ENCODE measurements around the gene RABGGTB.
"Not testable (repeated sequence)": the region's sequence is repeated elsewhere in the genome, so short reads cannot be mapped to it uniquely, and the experiment has no call there.

Gene RABGGTB

GRCh38 chr1:75785320-75785982, 605 bp upstream of the RABGGTB start:
- TF ChIP-seq GATA1 (IDR thresholded peaks at IDR 0.05; ENCODE audit: low read depth, low read length) (no peak), POLR2A (IDR thresholded peaks at IDR 0.05; ENCODE audit: low read length) (no peak)
- DNase-seq, result no peak

- no peak for TF ChIP-seq POLR2A (IDR thresholded peaks at IDR 0.05; ENCODE audit: low read length)
- no peak for TF ChIP-seq GATA1 (IDR thresholded peaks at IDR 0.05; ENCODE audit: low read depth, low read length)
- peak; percentile 26 to 62 for DNase-seq
Measured at GRCh38 chr1:75786901-75787493, 941 bp downstream of the RABGGTB start.

- peak; percentile 20 to 48 for DNase-seq
- TF ChIP-seq POLR2A (IDR thresholded peaks at IDR 0.05; ENCODE audit: low read length) (no peak), GATA1 (IDR thresholded peaks at IDR 0.05; ENCODE audit: low read depth, low read length) (no peak)
Measured at GRCh38 chr1:75787524-75787923, 1.5 kb downstream of the RABGGTB start.

GRCh38 chr1:75789988-75790387, 3.9 kb downstream of the RABGGTB start:
- no peak for TF ChIP-seq GATA1 (IDR thresholded peaks at IDR 0.05; ENCODE audit: low read depth, low read length)
- no peak for TF ChIP-seq POLR2A (IDR thresholded peaks at IDR 0.05; ENCODE audit: low read length)
- DNase-seq, result peak in 1 of 2 experiments; percentile 3

GRCh38 chr1:75791022-75791421, 5.0 kb downstream of the RABGGTB start:
- no peak for TF ChIP-seq GATA1 (IDR thresholded peaks at IDR 0.05; ENCODE audit: low read depth, low read length)
- TF ChIP-seq POLR2A (IDR thresholded peaks at IDR 0.05; ENCODE audit: low read length), result no peak
- no peak for DNase-seq

GRCh38 chr1:75792091-75792490, 6.0 kb downstream of the RABGGTB start:
- TF ChIP-seq GATA1 (IDR thresholded peaks at IDR 0.05; ENCODE audit: low read depth, low read length), result no peak
- TF ChIP-seq POLR2A (IDR thresholded peaks at IDR 0.05; ENCODE audit: low read length), result no peak
- DNase-seq, result no peak

- TF ChIP-seq GATA1 (IDR thresholded peaks at IDR 0.05; ENCODE audit: low read depth, low read length), result no peak
- TF ChIP-seq POLR2A (IDR thresholded peaks at IDR 0.05; ENCODE audit: low read length), result no peak
- no peak for DNase-seq
Measured at GRCh38 chr1:75794382-75794781, 8.3 kb downstream of the RABGGTB start.

GRCh38 chr1:75795703-75796193, 9.7 kb downstream of the RABGGTB start:
- TF ChIP-seq GATA1 (IDR thresholded peaks at IDR 0.05; ENCODE audit: low read depth, low read length), result no peak
- peak; percentile 29 for TF ChIP-seq POLR2A (IDR thresholded peaks at IDR 0.05; ENCODE audit: low read length)
- no peak for DNase-seq

GRCh38 chr1:75796376-75797272, 10.6 kb downstream of the RABGGTB start, which contains the start of gene MSH4:
Gene MSH4, plus strand, starts transcription at chr1:75796882. Its CDS starts 104 bp downstream, at chr1:75796986.
- TF ChIP-seq GATA1 (IDR thresholded peaks at IDR 0.05; ENCODE audit: low read depth, low read length) (no peak), POLR2A (IDR thresholded peaks at IDR 0.05; ENCODE audit: low read length) (peak; percentile 50)

GRCh38 chr1:75797273-75797588, 11.2 kb downstream of the RABGGTB start:
- DNase-seq, result no peak
- TF ChIP-seq POLR2A (IDR thresholded peaks at IDR 0.05; ENCODE audit: low read length) (no peak), GATA1 (IDR thresholded peaks at IDR 0.05; ENCODE audit: low read depth, low read length) (no peak)

More at GRCh38 chr1:75796376-75797272, 10.6 kb downstream of the RABGGTB start, which contains the start of gene MSH4:
- peak in 1 of 2 experiments; percentile 8 for DNase-seq

GRCh38 chr1:75797606-75798216, 11.7 kb downstream of the RABGGTB start:
- DNase-seq, result no peak
- TF ChIP-seq POLR2A (IDR thresholded peaks at IDR 0.05; ENCODE audit: low read length) (no peak), GATA1 (IDR thresholded peaks at IDR 0.05; ENCODE audit: low read depth, low read length) (no peak)

GRCh38 chr1:75801480-75801879, 15.4 kb downstream of the RABGGTB start:
- DNase-seq, result not testable (repeated sequence)

GRCh38 chr1:75808921-75809320, 22.9 kb downstream of the RABGGTB start:
- DNase-seq, result no peak
- TF ChIP-seq POLR2A (IDR thresholded peaks at IDR 0.05; ENCODE audit: low read length) (no peak), GATA1 (IDR thresholded peaks at IDR 0.05; ENCODE audit: low read depth, low read length) (no peak)

GRCh38 chr1:75810113-75810512, 24.1 kb downstream of the RABGGTB start:
- not testable (repeated sequence) for DNase-seq

All from erythroblast (primary cell).